SK-N-SH treated with all-trans-retinoic acid at 6 μM for 48 hours (cell line): ENCODE data around the gene DEGS2.

Experiments
- ATAC-seq: fragments of 200-7000 bp; cut with Tn5 transposase; 3 replicates; pipeline ENCODE4 v1.9.1; 2020; ENCODE audit warnings: mild to moderate bottlenecking, moderate library complexity
- ARNTL ChIP-seq: fragments of 450-650 bp; formaldehyde crosslinking; IDR thresholded peaks from 2 replicates; pipeline ENCODE4 v1.5.0; 2020; ENCODE audit warnings: low read depth, mild to moderate bottlenecking, moderate library complexity, borderline replicate concordance
- CSDC2 ChIP-seq: fragments of 250-450 bp; sonication (Bioruptor Pico); IDR thresholded peaks from 2 replicates; pipeline ENCODE4 v1.5.0; 2020; ENCODE audit warnings: mild to moderate bottlenecking, moderate library complexity
- ESRRG ChIP-seq: fragments of 250-450 bp; sonication (Bioruptor Pico); IDR thresholded peaks from 2 replicates; pipeline ENCODE4 v1.6.1; 2021; ENCODE audit warnings: mild to moderate bottlenecking
- ISL1 ChIP-seq: fragments of 250-450 bp; sonication (Bioruptor Pico); IDR thresholded peaks from 2 replicates; pipeline ENCODE4 v2.1.2; 2022; ENCODE audit warnings: mild to moderate bottlenecking, moderate library complexity
- PPARA ChIP-seq: fragments of 250-450 bp; sonication (Bioruptor Pico); IDR thresholded peaks from 2 replicates; pipeline ENCODE4 v1.5.0; 2020; ENCODE audit warnings: mild to moderate bottlenecking, borderline replicate concordance
- RARB ChIP-seq: fragments of 250-450 bp; sonication (Bioruptor Pico); IDR thresholded peaks from 2 replicates; pipeline ENCODE4 v1.8.0; 2021; ENCODE audit warnings: mild to moderate bottlenecking, moderate library complexity
- TOX ChIP-seq: fragments of 250-450 bp; sonication (Bioruptor Pico); IDR thresholded peaks from 2 replicates; pipeline ENCODE4 v1.8.0; 2021; ENCODE audit warnings: mild to moderate bottlenecking, moderate library complexity, borderline replicate concordance
- ZC3H10 ChIP-seq: fragments of 250-450 bp; sonication (Bioruptor Pico); IDR thresholded peaks from 2 replicates; pipeline ENCODE4 v1.5.1; 2021; ENCODE audit warnings: mild to moderate bottlenecking, moderate library complexity
- ZFP3 ChIP-seq: fragments of 250-450 bp; sonication (Bioruptor Pico); IDR thresholded peaks from 2 replicates; pipeline ENCODE4 v1.5.0; 2020; ENCODE audit warnings: mild to moderate bottlenecking, moderate library complexity
- ZFP30 ChIP-seq: fragments of 450-650 bp; formaldehyde crosslinking; IDR thresholded peaks from 2 replicates; pipeline ENCODE4 v1.5.0; 2022; ENCODE audit warnings: mild to moderate bottlenecking, moderate library complexity
- ZNF70 ChIP-seq: fragments of 450-650 bp; formaldehyde crosslinking; IDR thresholded peaks from 2 replicates; pipeline ENCODE4 v1.5.0; 2020; ENCODE audit warnings: mild to moderate bottlenecking, moderate library complexity
- ZNF8 ChIP-seq: fragments of 450-650 bp; formaldehyde crosslinking; IDR thresholded peaks from 2 replicates; pipeline ENCODE4 v1.5.0; 2020; ENCODE audit warnings: mild to moderate bottlenecking, moderate library complexity
- TF ChIP-seq, protein P1 (sequence below): fragments of 250-450 bp; sonication (Bioruptor Pico); IDR thresholded peaks from 2 replicates; pipeline ENCODE4 v1.5.1; 2021; ENCODE audit warnings: mild to moderate bottlenecking, moderate library complexity
- TF ChIP-seq, protein P2 (sequence below): fragments of 250-450 bp; sonication (Bioruptor Pico); IDR thresholded peaks from 2 replicates; pipeline ENCODE4 v1.5.0; 2020; ENCODE audit warnings: mild to moderate bottlenecking, moderate library complexity
- TF ChIP-seq, protein P3 (sequence below): fragments of 250-450 bp; sonication (Bioruptor Pico); IDR thresholded peaks from 2 replicates; pipeline ENCODE4 v1.5.1; 2020; ENCODE audit warnings: low read depth, mild to moderate bottlenecking, moderate library complexity
- TF ChIP-seq, protein P4 (sequence below): fragments of 250-450 bp; sonication (Bioruptor Pico); IDR thresholded peaks from 2 replicates; pipeline ENCODE4 v1.8.0; 2020; ENCODE audit warnings: mild to moderate bottlenecking, moderate library complexity, borderline replicate concordance
- TF ChIP-seq, protein P5 (sequence below): fragments of 250-450 bp; sonication (Bioruptor Pico); IDR thresholded peaks from 2 replicates; pipeline ENCODE4 v1.8.0; 2021; ENCODE audit warnings: low read depth, mild to moderate bottlenecking, moderate library complexity, borderline replicate concordance

Gene DEGS2

DNA sequence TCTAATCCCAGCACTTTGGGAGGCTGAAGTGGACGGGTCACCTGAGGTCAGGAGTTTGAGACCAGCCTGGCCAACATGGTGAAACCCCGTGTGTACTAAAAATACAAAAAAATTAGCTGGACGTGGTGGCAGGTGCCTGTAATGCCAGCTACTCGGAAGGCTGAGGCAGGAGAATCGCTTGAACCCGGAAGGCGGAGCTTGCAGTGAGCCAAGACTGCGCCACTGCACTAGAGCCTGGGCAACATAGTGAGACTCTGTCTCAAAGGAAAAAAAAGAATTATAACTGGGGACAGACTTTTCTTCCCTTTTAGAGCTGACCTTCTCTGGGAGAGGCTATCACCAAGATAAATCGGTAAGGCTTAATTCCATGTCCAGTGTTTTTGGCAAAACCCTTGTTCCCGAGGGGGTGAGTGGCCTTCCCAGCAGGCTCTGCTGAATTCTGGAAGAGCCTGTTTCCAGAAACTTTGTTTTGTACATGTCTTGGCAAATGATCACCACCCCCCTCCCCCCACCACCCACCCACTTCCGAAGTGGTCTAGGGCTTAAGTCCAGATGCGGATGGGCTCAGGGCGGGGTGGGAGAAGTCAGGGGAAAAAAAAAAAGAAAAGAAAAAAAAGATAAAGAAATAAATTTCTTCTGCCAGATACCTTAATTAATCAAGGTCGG, 32.3 kb upstream of the DEGS2 start (continued):
- TF ChIP-seq, protein P1, sequence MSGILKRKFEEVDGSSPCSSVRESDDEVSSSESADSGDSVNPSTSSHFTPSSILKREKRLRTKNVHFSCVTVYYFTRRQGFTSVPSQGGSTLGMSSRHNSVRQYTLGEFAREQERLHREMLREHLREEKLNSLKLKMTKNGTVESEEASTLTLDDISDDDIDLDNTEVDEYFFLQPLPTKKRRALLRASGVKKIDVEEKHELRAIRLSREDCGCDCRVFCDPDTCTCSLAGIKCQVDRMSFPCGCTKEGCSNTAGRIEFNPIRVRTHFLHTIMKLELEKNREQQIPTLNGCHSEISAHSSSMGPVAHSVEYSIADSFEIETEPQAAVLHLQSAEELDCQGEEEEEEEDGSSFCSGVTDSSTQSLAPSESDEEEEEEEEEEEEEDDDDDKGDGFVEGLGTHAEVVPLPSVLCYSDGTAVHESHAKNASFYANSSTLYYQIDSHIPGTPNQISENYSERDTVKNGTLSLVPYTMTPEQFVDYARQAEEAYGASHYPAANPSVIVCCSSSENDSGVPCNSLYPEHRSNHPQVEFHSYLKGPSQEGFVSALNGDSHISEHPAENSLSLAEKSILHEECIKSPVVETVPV (CRISPR knock-in tag) = no peak
- no peak for TF ChIP-seq PPARA (CRISPR knock-in tag)
- TF ChIP-seq ZC3H10 (CRISPR knock-in tag) = no peak
- no peak for TF ChIP-seq ZNF70

DNA sequence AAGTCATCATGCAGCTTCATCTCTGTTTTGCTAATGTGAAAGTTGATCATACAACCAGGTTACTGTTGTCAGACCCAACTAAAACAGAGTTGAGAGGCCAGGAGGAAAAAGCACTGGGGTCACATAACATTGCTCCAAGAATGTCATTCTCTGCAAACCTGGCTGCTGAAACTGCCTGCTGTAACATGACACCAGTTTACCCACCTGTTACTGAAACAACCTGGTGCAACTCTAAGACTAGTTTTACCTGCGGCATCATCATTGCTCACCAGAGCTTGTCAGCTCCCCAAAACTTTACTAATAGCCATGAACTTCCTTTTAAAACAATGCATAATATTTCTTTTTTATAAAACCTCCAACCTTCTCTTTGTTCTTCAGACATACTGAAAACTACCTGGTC, 30.7 kb upstream of the DEGS2 start:
- no peak for ATAC-seq
- TF ChIP-seq ARNTL (CRISPR knock-in tag) (no peak), CSDC2 (CRISPR knock-in tag) (no peak), ZFP3 (CRISPR knock-in tag) (no peak), TOX (CRISPR knock-in tag) (no peak), PPARA (CRISPR knock-in tag) (no peak), ZNF70 (no peak)
- TF ChIP-seq, protein P2, sequence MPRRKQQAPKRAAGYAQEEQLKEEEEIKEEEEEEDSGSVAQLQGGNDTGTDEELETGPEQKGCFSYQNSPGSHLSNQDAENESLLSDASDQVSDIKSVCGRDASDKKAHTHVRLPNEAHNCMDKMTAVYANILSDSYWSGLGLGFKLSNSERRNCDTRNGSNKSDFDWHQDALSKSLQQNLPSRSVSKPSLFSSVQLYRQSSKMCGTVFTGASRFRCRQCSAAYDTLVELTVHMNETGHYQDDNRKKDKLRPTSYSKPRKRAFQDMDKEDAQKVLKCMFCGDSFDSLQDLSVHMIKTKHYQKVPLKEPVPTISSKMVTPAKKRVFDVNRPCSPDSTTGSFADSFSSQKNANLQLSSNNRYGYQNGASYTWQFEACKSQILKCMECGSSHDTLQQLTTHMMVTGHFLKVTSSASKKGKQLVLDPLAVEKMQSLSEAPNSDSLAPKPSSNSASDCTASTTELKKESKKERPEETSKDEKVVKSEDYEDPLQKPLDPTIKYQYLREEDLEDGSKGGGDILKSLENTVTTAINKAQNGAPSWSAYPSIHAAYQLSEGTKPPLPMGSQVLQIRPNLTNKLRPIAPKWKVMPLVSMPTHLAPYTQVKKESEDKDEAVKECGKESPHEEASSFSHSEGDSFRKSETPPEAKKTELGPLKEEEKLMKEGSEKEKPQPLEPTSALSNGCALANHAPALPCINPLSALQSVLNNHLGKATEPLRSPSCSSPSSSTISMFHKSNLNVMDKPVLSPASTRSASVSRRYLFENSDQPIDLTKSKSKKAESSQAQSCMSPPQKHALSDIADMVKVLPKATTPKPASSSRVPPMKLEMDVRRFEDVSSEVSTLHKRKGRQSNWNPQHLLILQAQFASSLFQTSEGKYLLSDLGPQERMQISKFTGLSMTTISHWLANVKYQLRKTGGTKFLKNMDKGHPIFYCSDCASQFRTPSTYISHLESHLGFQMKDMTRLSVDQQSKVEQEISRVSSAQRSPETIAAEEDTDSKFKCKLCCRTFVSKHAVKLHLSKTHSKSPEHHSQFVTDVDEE = no peak
- TF ChIP-seq, protein P3, sequence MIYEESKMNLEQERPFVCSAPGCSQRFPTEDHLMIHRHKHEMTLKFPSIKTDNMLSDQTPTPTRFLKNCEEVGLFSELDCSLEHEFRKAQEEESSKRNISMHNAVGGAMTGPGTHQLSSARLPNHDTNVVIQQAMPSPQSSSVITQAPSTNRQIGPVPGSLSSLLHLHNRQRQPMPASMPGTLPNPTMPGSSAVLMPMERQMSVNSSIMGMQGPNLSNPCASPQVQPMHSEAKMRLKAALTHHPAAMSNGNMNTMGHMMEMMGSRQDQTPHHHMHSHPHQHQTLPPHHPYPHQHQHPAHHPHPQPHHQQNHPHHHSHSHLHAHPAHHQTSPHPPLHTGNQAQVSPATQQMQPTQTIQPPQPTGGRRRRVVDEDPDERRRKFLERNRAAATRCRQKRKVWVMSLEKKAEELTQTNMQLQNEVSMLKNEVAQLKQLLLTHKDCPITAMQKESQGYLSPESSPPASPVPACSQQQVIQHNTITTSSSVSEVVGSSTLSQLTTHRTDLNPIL = no peak
- TF ChIP-seq, protein P4, sequence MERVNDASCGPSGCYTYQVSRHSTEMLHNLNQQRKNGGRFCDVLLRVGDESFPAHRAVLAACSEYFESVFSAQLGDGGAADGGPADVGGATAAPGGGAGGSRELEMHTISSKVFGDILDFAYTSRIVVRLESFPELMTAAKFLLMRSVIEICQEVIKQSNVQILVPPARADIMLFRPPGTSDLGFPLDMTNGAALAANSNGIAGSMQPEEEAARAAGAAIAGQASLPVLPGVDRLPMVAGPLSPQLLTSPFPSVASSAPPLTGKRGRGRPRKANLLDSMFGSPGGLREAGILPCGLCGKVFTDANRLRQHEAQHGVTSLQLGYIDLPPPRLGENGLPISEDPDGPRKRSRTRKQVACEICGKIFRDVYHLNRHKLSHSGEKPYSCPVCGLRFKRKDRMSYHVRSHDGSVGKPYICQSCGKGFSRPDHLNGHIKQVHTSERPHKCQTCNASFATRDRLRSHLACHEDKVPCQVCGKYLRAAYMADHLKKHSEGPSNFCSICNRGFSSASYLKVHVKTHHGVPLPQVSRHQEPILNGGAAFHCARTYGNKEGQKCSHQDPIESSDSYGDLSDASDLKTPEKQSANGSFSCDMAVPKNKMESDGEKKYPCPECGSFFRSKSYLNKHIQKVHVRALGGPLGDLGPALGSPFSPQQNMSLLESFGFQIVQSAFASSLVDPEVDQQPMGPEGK (CRISPR knock-in tag) = no peak

DNA sequence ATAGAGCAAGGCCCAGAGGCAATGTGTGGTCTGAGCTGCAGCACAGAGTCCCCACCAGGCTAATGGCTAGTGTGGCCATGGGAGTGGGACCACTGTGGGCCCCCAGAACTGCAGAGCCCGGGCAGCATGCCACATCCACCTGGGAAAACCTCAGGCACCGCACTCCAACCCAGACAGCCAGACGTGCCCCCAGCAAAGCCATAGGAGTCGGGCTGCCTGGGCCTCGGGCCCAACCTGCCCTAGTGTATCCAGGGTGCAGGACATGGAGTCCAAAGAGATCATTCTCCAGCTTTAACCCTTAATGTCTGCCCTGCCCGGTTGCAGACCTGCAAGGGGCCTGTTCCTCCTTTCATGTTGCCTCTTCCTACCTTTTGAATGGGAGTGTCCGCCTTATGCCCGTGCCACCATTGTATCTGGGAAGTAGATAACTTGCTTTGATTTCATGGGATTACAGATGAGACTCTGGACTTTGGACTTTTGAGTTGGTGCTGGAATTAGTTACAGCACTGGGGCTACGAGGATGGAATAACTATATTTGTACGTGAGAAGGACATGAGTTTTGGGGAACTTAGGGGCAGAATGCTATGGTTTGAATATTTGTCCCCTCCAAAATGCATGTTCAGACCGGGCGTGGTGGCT, 29.1 kb upstream of the DEGS2 start:
- no peak for ATAC-seq
- TF ChIP-seq, protein P1 (CRISPR knock-in tag) = no peak
- TF ChIP-seq, protein P4 (CRISPR knock-in tag) = no peak
- no peak for TF ChIP-seq ISL1 (CRISPR knock-in tag)

DNA sequence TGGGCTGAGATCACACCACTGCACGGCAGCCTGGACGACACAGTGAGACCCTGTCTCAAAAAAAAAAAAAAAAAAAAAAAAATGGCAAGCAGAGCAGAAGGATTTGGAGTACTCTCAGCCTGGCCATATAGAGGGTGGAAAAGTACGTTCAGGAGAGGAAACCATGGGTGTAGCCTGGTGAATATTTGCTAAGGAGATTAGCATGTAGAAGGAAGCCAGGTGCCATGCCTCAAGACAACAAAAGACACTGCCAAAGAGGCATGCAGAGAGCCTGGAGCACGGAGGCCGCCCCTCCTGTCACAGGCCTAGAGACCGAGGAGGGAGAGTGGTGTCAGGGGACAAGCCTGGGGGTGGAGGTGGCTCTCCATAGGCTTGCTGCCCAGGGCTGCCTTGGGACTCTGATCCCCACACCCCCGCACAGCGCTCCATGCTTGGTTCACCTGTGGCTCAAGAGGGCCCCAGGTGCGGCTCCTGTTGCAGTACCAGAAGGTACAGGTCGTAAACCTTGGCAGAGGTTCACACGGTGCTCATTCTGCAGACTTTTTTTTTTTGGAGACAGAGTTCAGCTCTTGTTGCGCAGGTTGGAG, 27.9 kb upstream of the DEGS2 start:
- ATAC-seq = no peak
- TF ChIP-seq ESRRG (CRISPR knock-in tag) (no peak), RARB (CRISPR knock-in tag) (no peak), ZFP30 (no peak), PPARA (CRISPR knock-in tag) (no peak), ZNF8 (CRISPR knock-in tag) (no peak), ARNTL (CRISPR knock-in tag) (no peak), ZC3H10 (CRISPR knock-in tag) (no peak)
- TF ChIP-seq, protein P3 = no peak
- TF ChIP-seq, protein P5, sequence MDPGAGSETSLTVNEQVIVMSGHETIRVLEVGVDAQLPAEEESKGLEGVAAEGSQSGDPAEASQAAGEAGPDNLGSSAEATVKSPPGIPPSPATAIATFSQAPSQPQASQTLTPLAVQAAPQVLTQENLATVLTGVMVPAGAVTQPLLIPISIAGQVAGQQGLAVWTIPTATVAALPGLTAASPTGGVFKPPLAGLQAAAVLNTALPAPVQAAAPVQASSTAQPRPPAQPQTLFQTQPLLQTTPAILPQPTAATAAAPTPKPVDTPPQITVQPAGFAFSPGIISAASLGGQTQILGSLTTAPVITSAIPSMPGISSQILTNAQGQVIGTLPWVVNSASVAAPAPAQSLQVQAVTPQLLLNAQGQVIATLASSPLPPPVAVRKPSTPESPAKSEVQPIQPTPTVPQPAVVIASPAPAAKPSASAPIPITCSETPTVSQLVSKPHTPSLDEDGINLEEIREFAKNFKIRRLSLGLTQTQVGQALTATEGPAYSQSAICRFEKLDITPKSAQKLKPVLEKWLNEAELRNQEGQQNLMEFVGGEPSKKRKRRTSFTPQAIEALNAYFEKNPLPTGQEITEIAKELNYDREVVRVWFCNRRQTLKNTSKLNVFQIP = no peak
